HepG2 (cell line): Measurements from ENCODE around the gene SERPINF2. TPM values are rescaled to one million over a fixed set of nuclear protein-coding genes. Genes with fewer than 3 reads are reported as not detected.

Source experiments
- AKNA ChIP-seq: sonication (generic); formaldehyde crosslinking; IDR thresholded peaks from 2 replicates; pipeline ENCODE4 v1.4.0; 2020; ENCODE audit warnings: missing genetic modification reagents, borderline replicate concordance
- ASH2L ChIP-seq: fragments of 300-600, 200-600 bp; sonication (generic); IDR thresholded peaks from 2 replicates; pipeline ENCODE4 v1.7.0; 2017; ENCODE audit warnings: low read depth, mild to moderate bottlenecking, moderate library complexity, mixed read lengths, low read length; ENCODE audit not compliant: insufficient read length
- ISX ChIP-seq: sonication (generic); formaldehyde crosslinking; conservative IDR thresholded peaks from 2 replicates; pipeline ENCODE4 v1.5.0; 2020; ENCODE audit warnings: missing genetic modification reagents
- MATR3 ChIP-seq: sonication (generic); formaldehyde crosslinking; IDR thresholded peaks from 2 replicates; pipeline ENCODE4 v1.4.0; 2020; ENCODE audit warnings: missing genetic modification reagents
- NFYC ChIP-seq: IDR thresholded peaks from 2 replicates; pipeline ENCODE4 v1.6.1; 2016; ENCODE audit warnings: missing genetic modification reagents, missing compliant biosample characterization
- PITX1 ChIP-seq: sonication (generic); formaldehyde crosslinking; IDR thresholded peaks from 2 replicates; pipeline ENCODE4 v1.5.1; 2020; ENCODE audit warnings: mild to moderate bottlenecking, missing genetic modification reagents
- PRDM4 ChIP-seq: sonication (generic); formaldehyde crosslinking; IDR thresholded peaks from 2 replicates; pipeline ENCODE4 v1.9.0; 2021; ENCODE audit warnings: missing genetic modification reagents, borderline replicate concordance
- XBP1 ChIP-seq: sonication (generic); formaldehyde crosslinking; IDR thresholded peaks from 2 replicates; pipeline ENCODE4 v1.5.0; 2020; ENCODE audit warnings: missing genetic modification reagents
- ZKSCAN8 ChIP-seq: IDR thresholded peaks from 2 replicates; pipeline ENCODE4 v1.6.1; 2016; ENCODE audit warnings: borderline replicate concordance, missing genetic modification reagents, missing compliant biosample characterization
- ZNF235 ChIP-seq: sonication (generic); formaldehyde crosslinking; IDR thresholded peaks from 2 replicates; pipeline ENCODE4 v1.8.1; 2023; ENCODE audit warnings: mild to moderate bottlenecking, missing genetic modification reagents, borderline replicate concordance
- ZNF367 ChIP-seq: sonication (generic); formaldehyde crosslinking; IDR thresholded peaks from 2 replicates; pipeline ENCODE4 v1.4.0; 2020; ENCODE audit warnings: missing genetic modification reagents, borderline replicate concordance
- ZNF549 ChIP-seq: sonication (generic); formaldehyde crosslinking; IDR thresholded peaks from 2 replicates; pipeline ENCODE4 v1.5.0; 2020; ENCODE audit warnings: missing genetic modification reagents
- ZNF615 ChIP-seq: sonication (generic); formaldehyde crosslinking; IDR thresholded peaks from 2 replicates; pipeline ENCODE4 v1.5.0; 2020; ENCODE audit warnings: mild to moderate bottlenecking, missing genetic modification reagents, borderline replicate concordance
- polyA plus RNA-seq, 8 experiments: library from polyadenylated mRNA; depleted of rRNA in 3 of 8; stranded (reverse) in 7 of 8; unstranded in 1 of 8; fragments of >200 nt; fragmentation: Illumina TruSeq in 4 of 8; extraction: Trizol in 4 of 8; gene quantifications; 2 replicates each; pipeline versions ENCODE4 v1.2.1 to v1.2.3, GENCODE V29; 2011 to 2016; ENCODE audit warnings: low read depth in 4 of 8, missing spikeins in 1 of 8, mixed read lengths in 1 of 8; ENCODE audit not compliant: insufficient read depth in 1 of 8
- total RNA-seq, 5 experiments: library from RNA; depleted of rRNA; stranded (reverse); fragments of >200 nt; fragmentation: Illumina TruSeq; extraction: Trizol; gene quantifications; 2 replicates each; pipeline ENCODE4 v1.2.3, GENCODE V29; 2016; ENCODE audit warnings: low read depth in 1 of 5
- TF ChIP-seq, protein P1 (sequence below): sonication (generic); formaldehyde crosslinking; IDR thresholded peaks from 2 replicates; pipeline ENCODE4 v1.4.0; 2020; ENCODE audit warnings: missing genetic modification reagents, borderline replicate concordance
- TF ChIP-seq, protein P2 (sequence below): sonication (generic); formaldehyde crosslinking; IDR thresholded peaks from 2 replicates; pipeline ENCODE4 v1.4.0; 2020; ENCODE audit warnings: mild to moderate bottlenecking, missing genetic modification reagents

The SERPINF2 gene
- total and polyA plus RNA-seq, 2 of the 13 experiments (the other 11 are each of a cell fraction or from before 2014, with no cell fraction given), result 309 to 548 TPM

- TF ChIP-seq AKNA (CRISPR knock-in tag), result no peak
- no peak for TF ChIP-seq ZNF549 (CRISPR knock-in tag)
- TF ChIP-seq, protein P1, sequence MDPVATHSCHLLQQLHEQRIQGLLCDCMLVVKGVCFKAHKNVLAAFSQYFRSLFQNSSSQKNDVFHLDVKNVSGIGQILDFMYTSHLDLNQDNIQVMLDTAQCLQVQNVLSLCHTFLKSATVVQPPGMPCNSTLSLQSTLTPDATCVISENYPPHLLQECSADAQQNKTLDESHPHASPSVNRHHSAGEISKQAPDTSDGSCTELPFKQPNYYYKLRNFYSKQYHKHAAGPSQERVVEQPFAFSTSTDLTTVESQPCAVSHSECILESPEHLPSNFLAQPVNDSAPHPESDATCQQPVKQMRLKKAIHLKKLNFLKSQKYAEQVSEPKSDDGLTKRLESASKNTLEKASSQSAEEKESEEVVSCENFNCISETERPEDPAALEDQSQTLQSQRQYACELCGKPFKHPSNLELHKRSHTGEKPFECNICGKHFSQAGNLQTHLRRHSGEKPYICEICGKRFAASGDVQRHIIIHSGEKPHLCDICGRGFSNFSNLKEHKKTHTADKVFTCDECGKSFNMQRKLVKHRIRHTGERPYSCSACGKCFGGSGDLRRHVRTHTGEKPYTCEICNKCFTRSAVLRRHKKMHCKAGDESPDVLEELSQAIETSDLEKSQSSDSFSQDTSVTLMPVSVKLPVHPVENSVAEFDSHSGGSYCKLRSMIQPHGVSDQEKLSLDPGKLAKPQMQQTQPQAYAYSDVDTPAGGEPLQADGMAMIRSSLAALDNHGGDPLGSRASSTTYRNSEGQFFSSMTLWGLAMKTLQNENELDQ (CRISPR knock-in tag), result no peak
- no peak for TF ChIP-seq NFYC (CRISPR knock-in tag)
- TF ChIP-seq PRDM4 (CRISPR knock-in tag), result no peak
- no peak for TF ChIP-seq ZNF615
- TF ChIP-seq MATR3, result no peak
- no peak for TF ChIP-seq ASH2L
- no peak for TF ChIP-seq ZNF235 (CRISPR knock-in tag)
- TF ChIP-seq ZKSCAN8 (CRISPR knock-in tag), result no peak
- no peak for TF ChIP-seq ZNF367
- TF ChIP-seq ISX (CRISPR knock-in tag), result no peak
- TF ChIP-seq, protein P2, sequence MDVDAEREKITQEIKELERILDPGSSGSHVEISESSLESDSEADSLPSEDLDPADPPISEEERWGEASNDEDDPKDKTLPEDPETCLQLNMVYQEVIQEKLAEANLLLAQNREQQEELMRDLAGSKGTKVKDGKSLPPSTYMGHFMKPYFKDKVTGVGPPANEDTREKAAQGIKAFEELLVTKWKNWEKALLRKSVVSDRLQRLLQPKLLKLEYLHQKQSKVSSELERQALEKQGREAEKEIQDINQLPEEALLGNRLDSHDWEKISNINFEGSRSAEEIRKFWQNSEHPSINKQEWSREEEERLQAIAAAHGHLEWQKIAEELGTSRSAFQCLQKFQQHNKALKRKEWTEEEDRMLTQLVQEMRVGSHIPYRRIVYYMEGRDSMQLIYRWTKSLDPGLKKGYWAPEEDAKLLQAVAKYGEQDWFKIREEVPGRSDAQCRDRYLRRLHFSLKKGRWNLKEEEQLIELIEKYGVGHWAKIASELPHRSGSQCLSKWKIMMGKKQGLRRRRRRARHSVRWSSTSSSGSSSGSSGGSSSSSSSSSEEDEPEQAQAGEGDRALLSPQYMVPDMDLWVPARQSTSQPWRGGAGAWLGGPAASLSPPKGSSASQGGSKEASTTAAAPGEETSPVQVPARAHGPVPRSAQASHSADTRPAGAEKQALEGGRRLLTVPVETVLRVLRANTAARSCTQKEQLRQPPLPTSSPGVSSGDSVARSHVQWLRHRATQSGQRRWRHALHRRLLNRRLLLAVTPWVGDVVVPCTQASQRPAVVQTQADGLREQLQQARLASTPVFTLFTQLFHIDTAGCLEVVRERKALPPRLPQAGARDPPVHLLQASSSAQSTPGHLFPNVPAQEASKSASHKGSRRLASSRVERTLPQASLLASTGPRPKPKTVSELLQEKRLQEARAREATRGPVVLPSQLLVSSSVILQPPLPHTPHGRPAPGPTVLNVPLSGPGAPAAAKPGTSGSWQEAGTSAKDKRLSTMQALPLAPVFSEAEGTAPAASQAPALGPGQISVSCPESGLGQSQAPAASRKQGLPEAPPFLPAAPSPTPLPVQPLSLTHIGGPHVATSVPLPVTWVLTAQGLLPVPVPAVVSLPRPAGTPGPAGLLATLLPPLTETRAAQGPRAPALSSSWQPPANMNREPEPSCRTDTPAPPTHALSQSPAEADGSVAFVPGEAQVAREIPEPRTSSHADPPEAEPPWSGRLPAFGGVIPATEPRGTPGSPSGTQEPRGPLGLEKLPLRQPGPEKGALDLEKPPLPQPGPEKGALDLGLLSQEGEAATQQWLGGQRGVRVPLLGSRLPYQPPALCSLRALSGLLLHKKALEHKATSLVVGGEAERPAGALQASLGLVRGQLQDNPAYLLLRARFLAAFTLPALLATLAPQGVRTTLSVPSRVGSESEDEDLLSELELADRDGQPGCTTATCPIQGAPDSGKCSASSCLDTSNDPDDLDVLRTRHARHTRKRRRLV (CRISPR knock-in tag), result no peak
- TF ChIP-seq XBP1 (CRISPR knock-in tag), result no peak
- no peak for TF ChIP-seq PITX1 (CRISPR knock-in tag)
Observed at GRCh38 chr17:1735834-1736347, 6.8 kb upstream of the SERPINF2 start (continued).
